Erythroblast (primary cell): ENCODE measurements around the gene IGSF11.

Experiments
- GATA1 ChIP-seq: IDR thresholded peaks from 2 replicates; pipeline ENCODE4 v1.6.1; 2011; ENCODE audit warnings: low read depth, mild to moderate bottlenecking, control low read depth, low read length, moderate library complexity
- POLR2A ChIP-seq: IDR thresholded peaks from 2 replicates; pipeline ENCODE4 v1.6.1; 2011; ENCODE audit warnings: mild to moderate bottlenecking, low read length

GRCh38 chr3:119035014-119035346 lies 334 bp upstream of the IGSF11 start:
- TF ChIP-seq POLR2A (no peak), GATA1 (no peak)
